NT2/D1 (cell line): ENCODE measurements around the gene EIF4G3.

Experiments
- SUZ12 ChIP-seq: IDR thresholded peaks from 2 replicates; pipeline ENCODE4 v1.6.1; 2011; ENCODE audit not compliant: insufficient read length, insufficient read depth; ENCODE audit errors: extremely low read depth
- YY1 ChIP-seq: IDR thresholded peaks from 2 replicates; pipeline ENCODE4 v1.6.1; 2011; ENCODE audit not compliant: insufficient read length, insufficient read depth
- ZNF274 ChIP-seq: IDR thresholded peaks from 2 replicates; pipeline ENCODE4 v1.6.1; 2011; ENCODE audit warnings: mild to moderate bottlenecking, low read depth, low read length

DNA sequence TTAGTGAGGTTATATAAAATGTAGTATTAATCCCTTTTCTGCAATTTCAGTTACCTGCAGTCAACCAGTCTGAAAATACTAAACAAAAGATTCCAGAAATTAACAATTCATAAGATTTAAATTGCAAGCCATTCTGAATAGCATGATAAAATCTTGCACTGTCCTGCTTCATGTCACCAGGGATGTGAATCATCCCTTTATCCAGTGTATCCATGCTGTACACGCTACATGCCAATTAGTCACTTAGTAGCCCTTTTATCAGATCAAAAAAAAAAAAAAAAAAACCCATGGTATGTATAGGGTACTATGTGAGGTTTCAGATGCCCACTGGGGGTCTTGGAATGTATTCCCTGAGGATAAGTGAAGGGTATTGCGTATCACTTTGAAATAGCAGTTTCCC is 198.3 kb downstream of the EIF4G3 start:
- TF ChIP-seq ZNF274, result no peak
- TF ChIP-seq YY1, result no peak
- no peak for TF ChIP-seq SUZ12
